ENCODE results near the gene CCL25.
"Not testable (repeated sequence)": the region's sequence is repeated elsewhere in the genome, so short reads cannot be mapped to it uniquely, and the experiment has no call there.

Gene CCL25, protein sequence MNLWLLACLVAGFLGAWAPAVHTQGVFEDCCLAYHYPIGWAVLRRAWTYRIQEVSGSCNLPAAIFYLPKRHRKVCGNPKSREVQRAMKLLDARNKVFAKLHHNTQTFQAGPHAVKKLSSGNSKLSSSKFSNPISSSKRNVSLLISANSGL

GRCh38 chr19:8052464-8052859 is at the start of gene CCL25:
Gene CCL25, plus strand, starts transcription at chr19:8052760. Its CDS starts 290 bp downstream, at chr19:8053050.
- no peak for DNase-seq (ENCODE audit: low read depth in 2 of 2)

- DNase-seq (ENCODE audit: low read depth in 2 of 2) = no peak
These were observed 48.6 kb upstream of the CCL25 start for GRCh38 chr19:8004001-8004400.

DNA sequence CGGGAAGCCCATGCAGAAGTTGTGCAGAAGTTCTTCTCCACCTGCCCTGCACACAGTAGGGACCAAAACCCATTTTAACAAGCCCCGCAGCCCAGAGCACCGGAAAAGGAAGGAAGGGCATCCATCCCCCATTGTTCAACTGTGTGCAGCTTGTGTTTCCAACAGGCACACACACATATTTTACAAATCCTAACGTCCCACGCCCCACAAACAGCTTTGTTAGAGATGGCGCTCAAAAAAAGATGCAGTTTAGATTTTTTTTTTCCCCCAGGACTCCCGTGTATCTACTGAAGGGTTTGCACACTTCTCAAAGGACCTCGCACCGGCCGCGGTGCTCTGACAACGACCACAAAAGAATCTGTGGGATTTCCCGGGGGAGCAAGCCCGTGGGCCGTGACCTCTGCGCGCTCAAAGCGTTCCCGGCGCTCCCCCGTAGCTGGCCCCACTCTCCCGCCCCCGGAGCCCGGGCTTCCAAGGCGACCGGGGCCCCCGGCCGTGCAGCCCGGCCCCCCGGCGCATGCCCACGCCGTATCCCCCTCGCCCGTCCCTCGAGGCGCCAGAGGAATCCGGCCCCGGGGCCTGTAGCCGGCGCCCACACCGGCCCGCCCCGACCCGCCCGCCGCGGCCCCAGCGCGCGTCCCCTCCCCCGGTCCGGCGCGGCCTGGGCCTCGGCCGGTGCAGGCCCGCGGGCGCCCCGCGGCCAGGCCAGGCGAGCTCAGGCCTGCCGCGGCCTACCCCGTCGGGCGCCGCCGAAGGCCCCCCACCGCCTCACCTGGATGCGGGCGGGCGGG is 47.6 kb upstream of the CCL25 start:
- peak in 1 of 2 donors; percentile 25 for DNase-seq (ENCODE audit: low read depth in 2 of 2)

GRCh38 chr19:8005534-8006256 is 46.9 kb upstream of the CCL25 start, which contains the start of gene ELAVL1:
Gene ELAVL1, minus strand, starts transcription at chr19:8005641. Its CDS starts 13,826 bp downstream, at chr19:7991815.
- DNase-seq (ENCODE audit: low read depth in 2 of 2) = peak; percentile 65 to 88

DNA sequence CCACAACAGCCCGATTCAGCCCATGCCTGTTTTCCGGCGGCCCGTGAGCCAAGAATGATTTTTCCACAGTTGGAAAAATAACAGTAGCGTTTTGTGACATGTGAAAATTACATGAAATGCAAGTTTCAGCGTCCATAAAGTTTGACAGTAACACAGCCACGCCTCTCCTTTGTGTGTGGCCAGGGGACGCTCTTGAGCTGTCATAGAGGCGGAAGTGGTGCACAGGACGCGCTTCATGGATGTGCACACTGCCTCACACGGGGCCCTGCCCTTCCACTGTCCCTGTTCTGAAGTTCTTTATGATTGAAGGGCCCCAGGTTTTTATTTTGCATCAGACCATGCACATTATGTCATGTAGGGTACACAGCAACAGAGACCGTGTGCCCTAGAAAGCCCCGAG is 34.8 kb upstream of the CCL25 start:
- DNase-seq (ENCODE audit: low read depth in 2 of 2) = no peak

DNA sequence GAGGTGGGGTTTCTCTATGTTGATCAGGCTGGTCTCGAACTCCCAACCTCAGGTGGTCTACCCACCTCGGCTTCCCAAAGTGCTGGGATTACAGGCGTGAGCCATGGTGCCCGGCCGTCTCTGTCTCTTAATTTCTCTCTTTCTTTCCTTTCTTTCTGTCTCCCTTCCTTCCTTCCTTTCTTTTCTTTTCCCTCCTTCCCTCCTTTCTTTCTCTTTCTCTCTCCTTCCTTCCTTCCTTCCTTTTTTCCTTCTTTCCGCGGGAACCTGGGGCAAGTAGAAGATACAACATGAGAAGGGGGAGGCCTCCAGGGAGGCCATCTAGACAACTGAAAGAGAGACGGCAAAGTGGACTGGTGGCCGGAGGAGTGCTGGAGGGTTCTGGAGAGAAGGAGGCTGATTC is 31.9 kb upstream of the CCL25 start:
- DNase-seq (ENCODE audit: low read depth in 2 of 2) = no peak

DNA sequence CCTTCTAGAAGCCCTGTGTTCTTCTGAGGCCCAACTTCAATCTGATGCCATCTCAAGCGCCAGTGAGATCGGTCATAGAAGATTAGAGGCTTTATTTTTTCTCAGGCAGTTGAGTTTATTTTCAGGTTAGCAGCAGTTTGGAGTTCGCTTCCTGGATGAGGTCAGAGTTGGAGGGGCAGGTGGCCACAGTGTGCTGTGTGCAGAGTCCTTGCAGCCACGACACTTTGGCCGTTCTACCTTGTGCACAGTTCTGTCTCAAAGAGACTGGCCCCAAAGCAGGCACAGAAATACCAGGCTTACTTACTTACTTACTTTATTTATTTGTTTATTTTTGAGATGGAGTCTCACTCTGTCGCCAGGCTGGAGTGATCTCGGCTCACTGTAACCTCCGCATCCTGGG is 31.2 kb upstream of the CCL25 start:
- DNase-seq (ENCODE audit: low read depth in 2 of 2) = no peak

GRCh38 chr19:8022275-8022674 is 30.3 kb upstream of the CCL25 start:
- DNase-seq (ENCODE audit: low read depth in 2 of 2) = no peak

- no peak for DNase-seq (ENCODE audit: low read depth in 2 of 2)
These were observed 29.2 kb upstream of the CCL25 start for GRCh38 chr19:8023371-8023770.

GRCh38 chr19:8024256-8024655 is 28.3 kb upstream of the CCL25 start:
- not testable (repeated sequence) for DNase-seq (ENCODE audit: low read depth in 2 of 2)

DNA sequence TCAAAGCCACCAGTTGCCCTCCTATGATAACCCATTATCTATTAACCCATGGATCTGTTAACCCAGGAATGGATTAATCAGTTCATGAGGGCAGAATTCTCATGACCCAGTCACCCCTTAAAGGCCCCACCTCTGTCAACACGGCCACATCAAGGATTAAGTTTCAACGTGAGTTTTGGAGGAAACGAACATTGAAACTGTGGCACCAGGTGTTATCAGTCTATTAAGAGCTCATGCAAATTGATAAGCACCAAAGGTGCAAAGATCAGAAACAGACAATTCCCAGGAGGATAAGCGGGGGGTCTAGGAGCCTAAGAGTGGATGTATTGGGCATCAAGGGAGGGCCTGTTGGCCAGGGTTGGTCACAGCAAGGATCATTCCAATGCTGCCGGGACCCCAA is 27.2 kb upstream of the CCL25 start:
- DNase-seq (ENCODE audit: low read depth in 2 of 2) = no peak

GRCh38 chr19:8028951-8029491 is 23.5 kb upstream of the CCL25 start:
- DNase-seq (ENCODE audit: low read depth in 2 of 2) = no peak

GRCh38 chr19:8030960-8031359 is 21.6 kb upstream of the CCL25 start:
- DNase-seq (ENCODE audit: low read depth in 2 of 2) = no peak

- DNase-seq (ENCODE audit: low read depth in 2 of 2) = not testable (repeated sequence)
These were observed 19.0 kb upstream of the CCL25 start for GRCh38 chr19:8033287-8034177.

GRCh38 chr19:8034178-8034525 is 18.4 kb upstream of the CCL25 start:
- no peak for DNase-seq (ENCODE audit: low read depth in 2 of 2)

GRCh38 chr19:8036434-8037099 is 16.0 kb upstream of the CCL25 start:
- DNase-seq (ENCODE audit: low read depth in 2 of 2) = no peak

- DNase-seq (ENCODE audit: low read depth in 2 of 2) = no peak
These were observed 13.7 kb upstream of the CCL25 start for GRCh38 chr19:8038815-8039214.

DNA sequence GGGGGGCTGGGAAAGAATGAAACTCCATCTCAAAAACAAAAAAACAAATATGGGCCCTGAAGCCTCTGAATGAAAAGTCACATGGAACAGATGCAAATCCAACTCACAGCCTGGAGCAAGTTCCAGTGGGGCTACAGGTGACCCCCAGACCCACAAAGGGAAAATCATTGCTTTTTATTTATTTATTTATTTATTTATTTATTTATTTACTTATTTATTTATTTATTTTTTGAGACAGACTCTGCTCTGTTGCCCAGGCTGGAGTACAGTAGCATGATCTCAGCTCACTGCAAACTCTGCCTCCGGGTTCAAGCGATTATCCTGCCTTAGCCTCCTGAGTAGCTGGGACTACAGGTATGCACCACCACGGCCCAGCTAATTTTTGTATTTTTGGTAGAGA is 13.3 kb upstream of the CCL25 start:
- DNase-seq (ENCODE audit: low read depth in 2 of 2) = no peak

DNA sequence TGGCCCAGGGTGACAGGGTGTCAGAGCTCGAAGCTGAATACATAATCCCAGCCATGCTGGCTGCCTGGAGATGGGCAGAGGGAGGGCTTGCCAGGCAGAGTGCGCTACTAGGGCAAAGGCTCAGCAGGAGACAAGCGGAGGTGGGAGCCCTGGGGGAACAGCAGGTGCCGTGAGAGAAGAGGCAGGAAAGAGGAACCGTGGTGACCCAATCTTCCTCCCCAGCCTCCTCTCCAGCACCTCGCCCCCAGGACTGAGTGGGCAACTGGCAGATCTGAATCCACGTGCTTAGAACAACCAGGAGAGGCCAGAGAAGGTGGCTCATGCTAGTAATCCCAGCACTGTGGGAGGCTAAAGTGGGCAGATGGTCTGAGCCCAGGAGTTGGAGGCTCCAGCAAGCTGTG is 11.0 kb upstream of the CCL25 start:
- no peak for DNase-seq (ENCODE audit: low read depth in 2 of 2)

- no peak for DNase-seq (ENCODE audit: low read depth in 2 of 2)
These were observed 9.7 kb upstream of the CCL25 start for GRCh38 chr19:8042900-8043299.

DNA sequence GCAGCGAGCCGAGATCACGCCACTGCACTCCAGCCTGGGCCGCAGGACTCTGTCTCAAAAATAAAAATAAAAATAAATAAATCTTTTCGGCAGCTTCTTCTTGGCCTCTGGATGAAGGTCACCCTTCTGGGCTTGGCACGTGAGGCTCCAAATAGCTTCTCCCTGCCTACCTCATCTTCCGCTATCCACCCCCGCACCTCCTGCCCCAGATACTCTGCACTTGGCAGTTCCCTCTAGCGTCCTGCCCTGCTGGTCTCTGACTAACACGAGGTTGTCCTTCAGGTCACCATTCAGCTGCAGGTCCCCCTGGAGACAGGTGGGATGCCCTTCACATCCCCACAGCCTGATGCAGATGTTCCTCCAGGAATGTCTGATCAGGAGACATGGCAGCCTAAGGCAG is 8.5 kb upstream of the CCL25 start:
- DNase-seq (ENCODE audit: low read depth in 2 of 2) = no peak

Data from stimulated activated CD8-positive, alpha-beta memory T cell treated with anti-CD3 and anti-CD28 coated beads, Interleukin-7, amount 100 ng/mL, for 4 hours (primary cell).